Measurements from ENCODE around the gene AVL9. TPM values are rescaled to one million over a fixed set of nuclear protein-coding genes. Genes with fewer than 3 reads are reported as not detected.

AVL9 gene
- total and polyA plus RNA-seq, 2 of the 13 experiments (the other 11 are each of a cell fraction or from before 2014, with no cell fraction given): 29.9 to 48.0 TPM

- TF ChIP-seq CAMTA2 (CRISPR knock-in tag; IDR thresholded peaks at IDR 0.05; ENCODE audit: borderline replicate concordance) (no peak), NR2F6 (IDR thresholded peaks at IDR 0.05) (no peak), NR2F6 (CRISPR knock-in tag; IDR thresholded peaks at IDR 0.05) (no peak), DMAP1 (CRISPR knock-in tag; IDR thresholded peaks at IDR 0.05) (peak; percentile 9; the same call in 1 of the 2 replicates), SIN3B (IDR thresholded peaks at IDR 0.05; ENCODE audit: low read length) (no peak), SNRNP70 (IDR thresholded peaks at IDR 0.05; ENCODE audit: low read depth, low read length) (no peak), CCAR2 (optimal IDR thresholded peaks at IDR 0.05; ENCODE audit: low read depth, low read length) (no peak), HNF1B (CRISPR knock-in tag; IDR thresholded peaks at IDR 0.05) (no peak), POLR2AphosphoS5 (IDR thresholded peaks at IDR 0.05; ENCODE audit: low read depth, low read length) (peak; percentile 90), MEIS2 (CRISPR knock-in tag; IDR thresholded peaks at IDR 0.05) (no peak), ZNF460 (CRISPR knock-in tag; IDR thresholded peaks at IDR 0.05; ENCODE audit: borderline replicate concordance) (no peak), ZNF142 (CRISPR knock-in tag; IDR thresholded peaks at IDR 0.05) (no peak), EHMT2 (IDR thresholded peaks at IDR 0.05; ENCODE audit: borderline replicate concordance, low read depth, low read length) (no peak)
- TF ChIP-seq, protein P1, sequence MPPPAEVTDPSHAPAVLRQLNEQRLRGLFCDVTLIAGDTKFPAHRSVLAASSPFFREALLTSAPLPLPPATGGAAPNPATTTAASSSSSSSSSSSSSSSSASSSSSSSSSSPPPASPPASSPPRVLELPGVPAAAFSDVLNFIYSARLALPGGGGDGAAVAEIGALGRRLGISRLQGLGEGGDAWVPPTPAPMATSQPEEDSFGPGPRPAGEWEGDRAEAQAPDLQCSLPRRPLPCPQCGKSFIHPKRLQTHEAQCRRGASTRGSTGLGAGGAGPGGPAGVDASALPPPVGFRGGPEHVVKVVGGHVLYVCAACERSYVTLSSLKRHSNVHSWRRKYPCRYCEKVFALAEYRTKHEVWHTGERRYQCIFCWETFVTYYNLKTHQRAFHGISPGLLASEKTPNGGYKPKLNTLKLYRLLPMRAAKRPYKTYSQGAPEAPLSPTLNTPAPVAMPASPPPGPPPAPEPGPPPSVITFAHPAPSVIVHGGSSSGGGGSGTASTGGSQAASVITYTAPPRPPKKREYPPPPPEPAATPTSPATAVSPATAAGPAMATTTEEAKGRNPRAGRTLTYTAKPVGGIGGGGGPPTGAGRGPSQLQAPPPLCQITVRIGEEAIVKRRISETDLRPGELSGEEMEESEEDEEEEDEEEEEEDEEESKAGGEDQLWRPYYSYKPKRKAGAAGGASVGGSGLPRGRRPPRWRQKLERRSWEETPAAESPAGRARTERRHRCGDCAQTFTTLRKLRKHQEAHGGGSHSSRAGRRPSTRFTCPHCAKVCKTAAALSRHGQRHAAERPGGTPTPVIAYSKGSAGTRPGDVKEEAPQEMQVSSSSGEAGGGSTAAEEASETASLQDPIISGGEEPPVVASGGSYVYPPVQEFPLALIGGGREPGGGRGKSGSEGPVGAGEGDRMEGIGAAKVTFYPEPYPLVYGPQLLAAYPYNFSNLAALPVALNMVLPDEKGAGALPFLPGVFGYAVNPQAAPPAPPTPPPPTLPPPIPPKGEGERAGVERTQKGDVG (CRISPR knock-in tag; IDR thresholded peaks at IDR 0.05; ENCODE audit: borderline replicate concordance): no peak
- TF ChIP-seq, protein P2, sequence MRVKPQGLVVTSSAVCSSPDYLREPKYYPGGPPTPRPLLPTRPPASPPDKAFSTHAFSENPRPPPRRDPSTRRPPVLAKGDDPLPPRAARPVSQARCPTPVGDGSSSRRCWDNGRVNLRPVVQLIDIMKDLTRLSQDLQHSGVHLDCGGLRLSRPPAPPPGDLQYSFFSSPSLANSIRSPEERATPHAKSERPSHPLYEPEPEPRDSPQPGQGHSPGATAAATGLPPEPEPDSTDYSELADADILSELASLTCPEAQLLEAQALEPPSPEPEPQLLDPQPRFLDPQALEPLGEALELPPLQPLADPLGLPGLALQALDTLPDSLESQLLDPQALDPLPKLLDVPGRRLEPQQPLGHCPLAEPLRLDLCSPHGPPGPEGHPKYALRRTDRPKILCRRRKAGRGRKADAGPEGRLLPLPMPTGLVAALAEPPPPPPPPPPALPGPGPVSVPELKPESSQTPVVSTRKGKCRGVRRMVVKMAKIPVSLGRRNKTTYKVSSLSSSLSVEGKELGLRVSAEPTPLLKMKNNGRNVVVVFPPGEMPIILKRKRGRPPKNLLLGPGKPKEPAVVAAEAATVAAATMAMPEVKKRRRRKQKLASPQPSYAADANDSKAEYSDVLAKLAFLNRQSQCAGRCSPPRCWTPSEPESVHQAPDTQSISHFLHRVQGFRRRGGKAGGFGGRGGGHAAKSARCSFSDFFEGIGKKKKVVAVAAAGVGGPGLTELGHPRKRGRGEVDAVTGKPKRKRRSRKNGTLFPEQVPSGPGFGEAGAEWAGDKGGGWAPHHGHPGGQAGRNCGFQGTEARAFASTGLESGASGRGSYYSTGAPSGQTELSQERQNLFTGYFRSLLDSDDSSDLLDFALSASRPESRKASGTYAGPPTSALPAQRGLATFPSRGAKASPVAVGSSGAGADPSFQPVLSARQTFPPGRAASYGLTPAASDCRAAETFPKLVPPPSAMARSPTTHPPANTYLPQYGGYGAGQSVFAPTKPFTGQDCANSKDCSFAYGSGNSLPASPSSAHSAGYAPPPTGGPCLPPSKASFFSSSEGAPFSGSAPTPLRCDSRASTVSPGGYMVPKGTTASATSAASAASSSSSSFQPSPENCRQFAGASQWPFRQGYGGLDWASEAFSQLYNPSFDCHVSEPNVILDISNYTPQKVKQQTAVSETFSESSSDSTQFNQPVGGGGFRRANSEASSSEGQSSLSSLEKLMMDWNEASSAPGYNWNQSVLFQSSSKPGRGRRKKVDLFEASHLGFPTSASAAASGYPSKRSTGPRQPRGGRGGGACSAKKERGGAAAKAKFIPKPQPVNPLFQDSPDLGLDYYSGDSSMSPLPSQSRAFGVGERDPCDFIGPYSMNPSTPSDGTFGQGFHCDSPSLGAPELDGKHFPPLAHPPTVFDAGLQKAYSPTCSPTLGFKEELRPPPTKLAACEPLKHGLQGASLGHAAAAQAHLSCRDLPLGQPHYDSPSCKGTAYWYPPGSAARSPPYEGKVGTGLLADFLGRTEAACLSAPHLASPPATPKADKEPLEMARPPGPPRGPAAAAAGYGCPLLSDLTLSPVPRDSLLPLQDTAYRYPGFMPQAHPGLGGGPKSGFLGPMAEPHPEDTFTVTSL (CRISPR knock-in tag; IDR thresholded peaks at IDR 0.05; ENCODE audit: borderline replicate concordance): no peak
Observed at GRCh38 chr7:32494946-32495297, 367 bp upstream of the AVL9 start (continued).

Measured in HepG2 (cell line).